Stimulated activated CD4-positive, alpha-beta T cell treated with anti-CD3 and anti-CD28 coated beads, Interleukin-4, amount 100 ng/mL, for 24 hours (primary cell): ENCODE measurements around the gene PLTP.

Experiments
- DNase-seq: peaks from one replicate; pipeline ENCODE4 v3.0.0-alpha.2; 2020

PLTP gene

DNA sequence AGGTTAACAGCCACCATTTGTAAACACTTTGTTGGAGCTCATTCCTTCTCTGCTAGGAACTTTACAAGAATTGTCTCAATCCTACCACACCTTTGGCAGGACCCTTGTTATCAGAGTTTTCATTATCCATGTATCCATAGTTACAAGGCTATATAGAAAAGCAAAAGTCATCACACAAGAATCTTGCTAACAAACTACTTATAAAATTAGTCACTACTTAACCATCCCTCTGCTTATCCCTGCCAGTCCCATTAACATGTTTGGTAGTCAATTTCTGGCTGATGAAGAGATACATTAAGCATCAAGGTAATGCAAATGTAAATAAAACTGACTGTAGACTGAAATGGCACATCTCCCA is 44.2 kb downstream of the PLTP start:
- DNase-seq = no peak

GRCh38 chr20:45867136-45867818 is 44.7 kb downstream of the PLTP start:
- DNase-seq = no peak

DNA sequence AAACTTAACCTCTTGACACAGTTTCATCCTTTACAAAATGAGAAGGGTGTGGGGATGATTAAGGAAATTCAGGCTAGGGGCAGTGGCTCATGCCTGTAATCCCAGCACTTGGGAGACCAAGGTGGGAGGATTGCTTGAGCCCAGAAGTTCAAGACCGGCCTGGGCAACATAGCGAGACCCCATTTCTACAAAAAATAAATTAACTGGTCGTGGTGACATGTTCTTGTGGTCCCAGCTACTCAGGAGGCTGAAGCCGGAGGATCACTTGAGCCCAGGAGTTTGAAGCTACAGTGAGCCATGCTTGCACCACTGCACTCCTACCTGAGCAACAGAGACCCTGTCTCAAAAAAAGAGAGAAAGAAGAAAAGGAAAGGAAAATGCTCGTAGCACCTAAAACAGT is 45.5 kb downstream of the PLTP start:
- no peak for DNase-seq

GRCh38 chr20:45863543-45864470 is 48.1 kb downstream of the PLTP start:
- no peak for DNase-seq

DNA sequence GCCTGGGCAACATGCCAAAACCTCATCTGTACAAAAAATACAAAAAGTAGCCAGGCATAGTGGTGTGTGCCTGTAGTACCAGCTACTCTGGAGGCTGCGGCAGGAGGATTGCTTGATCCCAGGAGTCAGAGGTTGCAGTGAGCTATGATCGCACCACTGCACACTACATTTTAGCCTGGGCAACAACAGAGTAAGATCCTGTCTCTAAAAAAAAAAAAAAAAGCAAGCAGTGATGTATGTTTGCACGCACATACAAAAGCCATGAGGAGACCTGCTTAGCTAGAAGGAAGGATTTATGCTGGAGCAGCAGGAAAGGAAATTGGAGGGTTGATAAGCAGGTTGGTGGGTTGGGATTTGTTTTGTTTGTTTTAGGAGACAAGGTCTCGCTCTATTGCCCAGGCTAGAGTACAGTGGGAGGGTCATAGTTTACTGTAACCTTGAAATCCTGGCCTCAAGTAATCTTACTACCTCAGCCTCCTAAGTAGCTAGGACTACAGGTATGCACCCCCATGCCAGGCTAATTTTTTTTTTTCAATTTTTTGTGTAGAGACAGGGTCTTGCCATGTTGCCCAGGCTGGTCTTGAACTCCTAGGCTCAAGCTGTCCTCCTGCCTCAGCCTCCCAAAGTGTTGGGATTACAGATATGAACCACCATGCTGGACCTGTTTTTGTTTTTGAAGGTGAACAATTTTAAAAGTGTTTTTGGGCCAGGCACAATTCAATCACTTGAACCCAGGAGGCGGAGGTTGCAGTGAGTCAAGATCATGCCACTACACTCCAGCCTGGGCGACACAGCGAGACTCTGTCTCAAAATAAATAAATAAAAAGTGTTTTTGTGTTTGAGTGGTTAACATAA is 50.5 kb downstream of the PLTP start:
- no peak for DNase-seq

DNA sequence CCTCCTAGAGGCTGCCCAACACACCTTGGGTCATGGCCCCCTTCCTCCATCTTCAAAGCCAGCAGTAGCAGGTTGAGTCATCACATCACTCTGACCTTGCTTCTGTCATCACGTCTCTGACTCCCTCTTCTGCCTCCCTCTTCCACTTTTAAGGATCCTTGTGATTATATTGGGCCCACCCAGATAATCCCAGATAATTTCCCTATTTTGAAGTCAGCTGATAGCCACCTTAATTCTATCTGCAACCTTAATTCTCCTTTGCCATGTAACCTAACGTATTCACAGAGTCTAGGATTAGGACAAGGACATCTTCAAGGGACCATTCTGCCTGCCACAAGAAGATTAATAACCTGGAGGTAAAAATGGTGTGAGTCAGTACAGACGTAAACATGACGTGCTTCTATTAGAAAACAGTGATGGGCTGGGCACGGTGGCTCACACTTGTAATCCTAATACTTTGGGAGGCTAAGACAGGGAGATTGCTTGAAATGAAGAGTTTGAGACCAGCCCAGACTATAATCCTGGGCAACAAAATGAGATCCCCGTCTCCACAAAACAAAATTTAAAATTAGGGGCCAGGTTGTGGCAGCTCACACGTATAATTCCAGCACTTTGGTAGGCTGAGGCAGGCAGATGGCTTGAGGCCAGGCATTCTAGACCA is 51.3 kb downstream of the PLTP start:
- DNase-seq = no peak

GRCh38 chr20:45859916-45860315 is 52.0 kb downstream of the PLTP start:
- DNase-seq = no peak

- peak; percentile 40 for DNase-seq
Measured at GRCh38 chr20:45857882-45858216, 54.1 kb downstream of the PLTP start.

GRCh38 chr20:45857114-45857881 is 54.7 kb downstream of the PLTP start, which contains the start of the genes ACOT8 and ZSWIM3:
Gene ACOT8, minus strand, starts transcription at chr20:45857392. Its CDS starts 77 bp downstream, at chr20:45857315.
Gene ZSWIM3, plus strand, starts transcription at chr20:45857614. Its CDS starts 212 bp downstream, at chr20:45857826.
- DNase-seq = peak; percentile 98

DNA sequence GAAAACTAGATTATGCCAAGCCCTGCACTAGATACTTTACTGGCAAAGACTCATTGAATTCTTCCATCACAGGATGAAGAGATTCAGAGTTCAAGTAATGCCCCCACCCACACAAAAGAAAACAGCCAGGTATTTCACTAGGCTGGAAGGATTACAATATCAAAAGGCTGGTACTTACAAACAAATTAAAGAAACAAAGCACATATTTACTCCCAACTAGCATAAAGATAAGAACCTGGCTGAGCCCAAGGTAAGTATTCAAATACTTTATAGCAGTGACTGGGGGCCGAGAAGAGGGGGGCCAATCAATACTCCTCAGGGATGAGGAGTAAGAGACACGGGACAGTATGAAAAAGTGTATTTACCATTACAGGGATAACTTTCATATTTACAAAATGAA is 58.5 kb downstream of the PLTP start:
- no peak for DNase-seq

DNA sequence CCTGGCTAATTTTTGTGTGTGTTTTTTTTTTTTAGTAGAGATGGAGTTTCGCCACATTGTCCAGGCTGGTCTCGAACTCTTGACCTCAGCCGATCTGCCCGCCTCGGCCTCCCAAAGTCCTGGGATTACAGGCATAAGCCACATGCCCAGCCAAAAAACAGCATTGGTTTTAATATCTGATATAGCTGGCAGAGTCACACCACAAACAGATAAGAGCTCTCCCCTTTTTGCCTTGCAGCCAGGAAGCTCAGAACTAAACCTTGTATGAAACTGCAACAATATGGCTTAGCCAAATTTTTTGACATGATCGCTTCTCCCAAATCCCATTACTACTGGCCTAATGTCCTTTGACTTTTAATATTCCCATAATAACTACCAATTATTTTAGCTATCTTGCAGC is 59.6 kb downstream of the PLTP start:
- no peak for DNase-seq

GRCh38 chr20:45851501-45851900 is 60.5 kb downstream of the PLTP start:
- no peak for DNase-seq

- no peak for DNase-seq
Measured at GRCh38 chr20:45850926-45851325, 61.0 kb downstream of the PLTP start.

- no peak for DNase-seq
Measured at GRCh38 chr20:45850238-45850637, 61.7 kb downstream of the PLTP start.

GRCh38 chr20:45848969-45849582 is 62.9 kb downstream of the PLTP start:
- no peak for DNase-seq
